Fibroblast of skin of left biceps (primary cell): ENCODE measurements around the gene FLVCR2.

Experiments
- DNase-seq, 2 experiments: peaks; one replicate each; pipeline ENCODE4 v3.0.0-alpha.2; 2013; ENCODE audit warnings: low read depth in 2 of 2

The FLVCR2 gene

DNA sequence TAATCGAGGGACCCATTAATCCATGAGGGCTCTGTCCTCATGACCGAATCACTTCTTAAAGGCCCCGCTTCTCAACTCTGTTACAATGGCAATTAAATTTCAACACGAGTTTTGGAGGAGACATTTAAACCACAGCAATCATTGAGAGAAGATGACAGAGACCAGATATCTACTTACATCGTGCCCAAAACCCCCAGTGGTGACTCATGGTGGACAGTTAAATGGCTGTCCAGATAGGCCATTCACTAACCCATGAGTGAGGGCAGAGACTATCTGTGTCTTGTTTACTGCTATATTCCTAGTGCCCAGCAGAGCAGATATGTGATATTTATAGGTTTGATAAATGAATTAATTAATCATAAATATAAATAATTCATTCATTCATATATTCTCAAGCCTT, 20.0 kb upstream of the FLVCR2 start:
- DNase-seq, result no peak

DNA sequence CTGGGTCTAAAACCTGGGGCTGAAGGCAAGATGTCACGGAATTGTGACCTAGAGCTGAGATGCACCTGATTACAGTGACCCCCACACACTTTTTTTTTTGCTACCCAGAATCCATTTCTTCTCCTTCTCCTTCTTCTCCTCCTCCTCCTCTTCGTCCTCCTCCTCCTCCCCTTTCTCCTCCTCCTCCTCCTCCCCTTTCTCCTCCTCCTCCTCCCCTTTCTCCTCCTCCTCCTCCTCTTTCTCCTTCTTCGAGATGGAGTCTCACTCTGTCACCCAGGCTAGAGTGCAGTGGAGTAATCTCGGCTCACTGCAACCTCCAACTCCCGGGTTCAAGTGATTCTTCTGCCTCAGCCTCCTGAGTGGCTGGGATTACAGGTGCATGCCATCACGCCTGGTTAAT, 19.4 kb upstream of the FLVCR2 start:
- DNase-seq, result no peak

- peak; percentile 23 to 25 for DNase-seq
These were observed 18.8 kb upstream of the FLVCR2 start for GRCh38 chr14:75559451-75560222.

- no peak for DNase-seq
These were observed 17.4 kb upstream of the FLVCR2 start for GRCh38 chr14:75561013-75561432.

DNA sequence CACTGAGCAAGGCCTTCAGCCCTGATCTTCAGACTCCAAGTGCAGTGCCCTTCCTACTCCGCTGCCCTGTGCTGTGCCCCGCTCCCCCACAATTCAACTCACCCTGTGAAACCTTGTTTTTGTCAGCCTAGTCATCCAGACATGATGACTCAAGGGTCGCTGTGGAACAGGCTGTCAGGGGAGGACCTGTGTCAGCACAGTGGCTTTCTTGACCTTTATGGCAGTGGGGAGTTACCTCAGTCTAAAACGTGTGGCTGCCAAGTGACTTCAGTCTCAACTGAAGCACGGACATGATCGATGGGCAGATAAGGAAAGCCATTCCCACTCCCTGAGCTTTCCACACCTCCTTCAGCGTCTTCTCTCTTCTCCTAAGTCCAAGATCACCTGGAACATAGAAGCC, 16.3 kb upstream of the FLVCR2 start:
- no peak for DNase-seq

DNA sequence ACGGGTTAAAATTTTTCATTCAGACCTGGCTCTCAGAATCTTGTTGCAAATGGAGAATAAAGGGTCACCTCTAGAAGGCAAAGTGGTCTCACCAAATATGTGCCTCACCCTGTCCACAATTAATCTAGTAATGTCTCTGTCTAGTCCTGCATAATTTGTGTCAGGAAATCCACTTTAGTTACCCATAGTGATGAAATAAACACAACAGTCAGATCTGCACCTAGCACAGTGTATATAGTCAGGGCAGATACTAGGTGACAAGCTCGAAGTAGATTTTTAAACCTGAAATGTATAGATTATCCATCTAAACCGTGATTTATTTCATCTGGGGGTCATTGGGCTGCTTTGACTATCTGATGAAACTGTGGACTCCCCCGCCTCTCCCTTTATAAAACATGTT, 15.9 kb upstream of the FLVCR2 start:
- no peak for DNase-seq

- no peak for DNase-seq
These were observed 14.5 kb upstream of the FLVCR2 start for GRCh38 chr14:75563931-75564330.

GRCh38 chr14:75565056-75565455, 13.4 kb upstream of the FLVCR2 start:
- DNase-seq, result no peak

GRCh38 chr14:75566321-75566720, 12.1 kb upstream of the FLVCR2 start:
- DNase-seq, result no peak

DNA sequence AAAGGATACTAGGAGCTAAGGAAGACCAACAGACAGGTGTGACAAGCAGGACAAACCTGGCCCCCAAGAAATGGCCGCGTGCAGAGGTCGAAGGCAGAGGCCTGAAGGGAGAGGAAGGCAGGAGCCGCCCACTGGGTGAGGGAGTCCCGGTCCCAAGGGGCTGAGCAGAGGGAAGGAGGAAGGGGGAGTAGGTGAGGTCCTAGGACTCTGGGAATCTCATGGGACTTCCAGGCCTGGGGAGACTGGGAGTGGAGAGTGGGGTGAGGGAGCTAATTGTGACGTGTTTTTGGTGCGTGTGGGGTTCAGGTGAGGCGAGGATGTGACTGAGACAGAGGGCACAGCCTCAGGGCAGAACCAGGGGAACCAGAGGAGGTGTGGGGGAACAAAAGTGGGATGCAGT, 11.7 kb upstream of the FLVCR2 start:
- no peak for DNase-seq

- no peak for DNase-seq
These were observed 10.3 kb upstream of the FLVCR2 start for GRCh38 chr14:75568140-75568539.

DNA sequence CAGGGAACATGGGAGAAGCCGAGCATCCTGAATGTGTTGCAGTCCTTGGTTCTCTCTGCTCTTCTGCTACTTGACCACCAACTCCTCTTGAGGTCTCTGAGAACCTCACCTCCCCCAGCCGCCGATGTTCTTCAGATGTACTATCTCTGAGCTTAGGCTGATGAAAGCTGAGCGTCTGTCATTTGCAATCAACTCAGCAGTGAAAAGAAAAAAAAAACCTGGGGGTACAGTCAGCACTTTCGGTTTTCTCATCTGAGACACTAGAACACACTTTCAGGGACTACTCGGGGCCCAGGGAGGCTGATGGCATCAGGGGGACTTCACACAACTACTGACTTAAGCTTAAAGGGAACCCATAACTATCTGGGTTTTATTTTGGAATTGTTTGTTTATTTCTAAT, 9.6 kb upstream of the FLVCR2 start:
- no peak for DNase-seq

GRCh38 chr14:75570797-75571196, 7.6 kb upstream of the FLVCR2 start:
- DNase-seq, result no peak

DNA sequence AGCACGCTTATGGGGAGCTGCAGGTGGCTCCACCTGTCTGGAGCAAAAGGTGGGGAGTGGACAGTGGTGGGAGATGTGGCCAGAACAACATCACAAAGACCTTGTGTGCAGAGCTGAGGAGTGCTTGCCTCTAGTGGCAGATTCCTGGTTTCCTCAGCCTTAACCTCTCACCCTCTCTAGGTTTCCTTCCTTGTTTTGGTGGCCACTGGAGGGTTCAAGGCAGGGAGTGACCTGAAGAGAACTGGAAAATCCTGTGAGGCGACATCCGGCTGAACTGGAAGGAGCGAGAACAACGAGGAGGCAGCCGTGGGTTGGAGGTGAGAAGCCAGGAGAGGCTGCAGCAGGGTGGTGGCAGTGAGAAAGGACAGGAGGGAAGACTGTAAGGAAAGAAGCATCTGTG, 6.3 kb upstream of the FLVCR2 start:
- no peak for DNase-seq

GRCh38 chr14:75577090-75577489, 1.3 kb upstream of the FLVCR2 start:
- DNase-seq, result no peak

GRCh38 chr14:75577729-75578101, 705 bp upstream of the FLVCR2 start:
- no peak for DNase-seq

DNA sequence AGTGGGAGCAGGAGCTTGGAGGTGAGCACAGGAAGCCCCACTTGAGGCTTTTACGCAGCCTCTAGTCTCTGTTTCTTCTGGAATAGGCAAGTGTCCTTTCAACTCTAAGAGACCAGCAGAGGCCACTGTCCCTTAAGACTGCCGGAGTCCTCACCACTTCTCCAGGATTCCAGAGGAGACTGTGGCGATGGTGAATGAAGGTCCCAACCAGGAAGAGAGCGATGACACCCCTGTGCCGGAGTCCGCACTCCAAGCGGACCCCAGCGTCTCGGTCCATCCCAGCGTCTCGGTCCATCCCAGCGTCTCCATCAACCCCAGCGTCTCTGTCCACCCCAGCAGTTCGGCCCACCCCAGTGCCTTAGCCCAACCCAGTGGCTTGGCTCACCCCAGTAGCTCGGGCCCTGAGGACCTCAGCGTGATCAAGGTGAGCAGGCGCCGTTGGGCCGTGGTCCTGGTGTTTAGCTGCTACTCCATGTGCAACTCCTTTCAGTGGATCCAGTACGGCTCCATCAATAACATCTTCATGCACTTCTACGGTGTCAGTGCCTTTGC, 442 bp downstream of the FLVCR2 start:
- DNase-seq, result no peak

- no peak for DNase-seq
These were observed 981 bp downstream of the FLVCR2 start for GRCh38 chr14:75579338-75579864.

DNA sequence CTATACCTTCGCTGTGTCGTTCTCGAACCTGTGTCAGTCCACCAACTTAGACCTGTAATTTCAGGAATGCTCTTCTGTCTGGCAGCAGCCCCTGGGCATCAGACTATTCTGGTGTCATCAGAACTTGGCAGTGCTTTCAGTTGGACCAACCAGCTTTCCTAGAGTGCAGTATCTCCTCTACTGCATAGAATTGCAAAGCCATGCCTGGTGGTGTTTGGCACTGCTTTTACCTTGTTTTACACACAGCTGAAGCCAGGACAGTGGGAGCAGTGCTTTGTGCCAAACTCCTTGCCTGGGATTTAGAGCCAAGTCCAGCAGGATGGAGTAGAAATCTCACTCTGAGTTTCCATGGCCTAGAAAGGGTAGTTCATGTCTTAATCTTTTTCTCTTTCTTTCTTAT, 1.5 kb downstream of the FLVCR2 start:
- no peak for DNase-seq

DNA sequence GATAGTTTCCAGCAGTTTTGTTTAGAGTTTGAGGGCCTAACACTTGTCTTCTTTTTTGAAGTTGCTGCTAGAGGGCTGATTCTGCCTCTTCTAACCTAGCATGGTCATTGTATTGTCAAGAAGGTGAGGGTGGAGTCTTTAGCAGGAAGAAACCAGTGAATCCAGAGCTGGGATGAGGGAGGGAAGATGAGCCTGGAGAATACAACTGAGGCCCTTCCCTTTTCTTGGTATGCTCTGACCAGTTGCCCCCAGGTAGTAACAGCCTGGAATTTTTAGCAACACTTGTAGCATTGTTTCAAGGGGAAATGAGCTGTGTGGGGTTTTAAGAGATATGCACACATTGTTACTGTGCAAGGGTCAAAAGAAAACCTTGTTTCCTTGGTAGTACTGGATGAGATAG, 9.0 kb downstream of the FLVCR2 start:
- no peak for DNase-seq

DNA sequence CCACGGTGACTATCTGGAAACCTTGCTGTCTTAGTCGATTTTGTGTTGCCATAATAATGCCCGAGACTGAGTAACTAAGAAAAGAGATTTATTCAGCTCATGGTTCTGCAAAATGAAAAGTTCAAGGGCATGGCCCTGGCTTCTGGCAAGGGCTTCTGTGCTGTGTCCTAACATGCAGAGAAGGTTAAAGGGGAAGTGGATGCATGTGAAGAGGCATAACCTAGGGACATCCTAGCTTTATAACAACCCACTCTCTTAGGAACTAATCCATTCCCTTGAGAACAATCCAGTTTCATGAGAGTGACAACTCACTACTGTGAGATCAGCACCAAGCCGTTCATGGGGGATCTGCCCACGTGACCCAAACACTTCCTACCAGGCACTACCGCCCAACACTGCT, 11.5 kb downstream of the FLVCR2 start:
- DNase-seq, result no peak

DNA sequence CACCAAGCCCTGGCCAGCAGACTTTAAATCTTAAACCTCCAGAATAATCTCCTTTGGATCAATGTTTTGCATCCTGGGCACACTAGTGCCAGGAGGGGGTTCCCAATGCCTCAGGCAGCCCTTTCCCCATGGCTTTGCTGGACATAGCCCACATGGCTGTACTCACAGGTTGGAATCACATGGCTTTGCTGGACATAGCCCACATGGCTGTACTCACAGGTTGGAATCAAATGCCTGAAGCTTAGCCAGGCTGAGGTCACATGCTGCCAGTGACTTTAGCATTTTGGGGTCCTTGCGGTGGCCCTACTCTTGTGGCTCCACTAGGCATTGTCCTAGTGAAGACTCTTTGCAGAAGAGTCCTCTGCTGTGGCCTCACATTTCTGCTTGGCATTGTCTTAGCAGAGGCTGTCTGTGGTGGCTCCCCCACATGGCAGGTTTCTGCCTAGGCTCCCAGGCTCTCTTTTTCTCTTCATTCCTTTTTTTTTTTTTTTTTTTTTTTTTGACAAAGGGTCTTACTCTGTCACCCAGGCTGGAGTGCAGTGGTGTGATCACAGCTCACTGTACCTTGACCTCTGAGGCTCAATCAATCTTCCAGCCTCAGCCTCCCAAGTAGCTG, 13.0 kb downstream of the FLVCR2 start:
- DNase-seq, result no peak

DNA sequence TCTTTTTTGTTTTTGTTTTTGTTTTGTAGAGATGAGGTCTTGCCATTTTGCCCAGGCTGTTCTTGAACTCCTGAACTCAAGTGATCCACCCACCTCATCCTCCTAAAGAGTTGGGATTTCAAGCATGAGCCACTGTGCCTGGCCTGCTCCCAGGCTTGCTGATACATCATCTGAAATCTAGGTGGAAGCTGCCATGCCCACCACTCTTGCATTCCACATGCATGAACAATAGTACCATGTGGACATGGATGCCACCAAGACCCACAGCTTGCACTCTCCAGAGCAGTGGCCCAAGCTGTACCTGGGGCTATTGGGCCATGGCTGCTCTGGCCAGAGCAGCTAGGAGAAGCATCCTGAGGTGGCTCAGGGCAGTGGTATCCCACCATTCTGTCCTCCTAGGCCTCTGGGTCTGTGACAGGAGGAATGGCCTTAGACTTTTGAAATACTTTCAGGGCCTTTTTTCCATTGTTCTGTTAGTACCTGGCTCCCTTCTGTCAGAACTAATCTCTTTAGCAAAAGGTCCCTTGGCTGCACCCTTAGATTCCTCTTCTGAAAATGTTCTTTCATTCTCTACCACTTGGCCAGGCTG, 13.7 kb downstream of the FLVCR2 start:
- DNase-seq, result no peak
